HCT116 (cell line): Measurements from ENCODE around the gene KCNQ1OT1. TPM values are rescaled to one million over a fixed set of nuclear protein-coding genes. Genes with fewer than 3 reads are reported as not detected.

Experiments used
- ATAC-seq: fragments of 200-7000 bp; cut with Tn5 transposase; 2 replicates; pipeline ENCODE4 v1.9.1; 2020; ENCODE audit warnings: mild to moderate bottlenecking, moderate library complexity
- BruUV-seq: library from RNA; stranded (reverse); fragments of 400-500 nt; replicated peaks from 2 replicates; lab custom pipeline; 2021; lab: Mats Ljungman, UMichigan
- CTCF ChIA-PET: fragments of 300-600 bp; sonication (Branson Sonifier 250); formaldehyde crosslinking; loops from one replicate; lab custom pipeline; 2021; ENCODE audit warnings: antibody characterized with exemption; lab: Charles Lee
- POLR2A ChIA-PET: fragments of 300-600, 350-600 bp; sonication (Branson Sonifier 250); formaldehyde crosslinking; loops from one replicate; lab custom pipeline; 2021; ENCODE audit warnings: antibody characterized with exemption; lab: Charles Lee
- RAD21 ChIA-PET, 2 experiments: fragments of 300-600 bp; sonication (Branson Sonifier 250); formaldehyde crosslinking; loops; one replicate each; lab custom pipeline; 2023; ENCODE audit warnings: low total read pairs in 2 of 2; ENCODE audit not compliant: uncharacterized antibody in 2 of 2, unreplicated experiment in 2 of 2, low non-redundant PET in 1 of 2; lab: Charles Lee
- DNase-seq: peaks from one replicate; pipeline ENCODE4 v3.0.0-alpha.2; 2010; ENCODE audit warnings: low read depth, low spot score
- H2AFZ ChIP-seq: fragments of 200-600 bp; shearing (Covaris generic), sonication (generic); 2 replicates; pipeline ENCODE4 v1.6.1; 2017; ENCODE audit warnings: low read depth, mixed run types, mixed read lengths, antibody characterized with exemption, low read length; ENCODE audit not compliant: poor library complexity, severe bottlenecking
- H3K27ac ChIP-seq: 2 replicates; pipeline ENCODE4 v1.5.1; 2012; ENCODE audit warnings: low read depth, low read length
- H3K27me3 ChIP-seq: fragments of 200-600 bp; sonication (generic); 2 replicates; pipeline ENCODE4 v1.6.1; 2016; ENCODE audit warnings: mixed run types, low read length, mixed read lengths; ENCODE audit not compliant: insufficient read depth
- H3K36me3 ChIP-seq, 2 experiments: fragments of 200-500 bp in 1 of 2; fragments of 200-600 bp in 1 of 2; sonication (Bioruptor generic) in 1 of 2; sonication (generic) in 1 of 2; 2 replicates each; pipeline versions ENCODE4 v1.5.1 to v1.6.1; 2014 to 2016; ENCODE audit warnings: low read length in 2 of 2, inconsistent platforms in 1 of 2, mixed read lengths in 1 of 2, mixed run types in 1 of 2; ENCODE audit not compliant: insufficient read depth in 2 of 2, control insufficient read depth in 1 of 2
- H3K4me1 ChIP-seq, 2 experiments: fragments of 200-600 bp in 1 of 2; sonication (generic) in 1 of 2; 2 replicates each; pipeline versions ENCODE4 v1.5.1 to v1.6.1; 2012 to 2017; ENCODE audit warnings: low read length in 2 of 2, inconsistent platforms in 1 of 2, mild to moderate bottlenecking in 1 of 2, mixed read lengths in 1 of 2, mixed run types in 1 of 2, moderate library complexity in 1 of 2; ENCODE audit not compliant: insufficient read depth in 2 of 2, control insufficient read depth in 1 of 2
- H3K4me2 ChIP-seq: fragments of 200-600 bp; sonication (generic); 2 replicates; pipeline ENCODE4 v1.6.1; 2017; ENCODE audit warnings: mixed run types, low read length, mixed read lengths
- H3K4me3 ChIP-seq, 2 experiments: fragments of 200-600 bp in 1 of 2; sonication (generic) in 1 of 2; replicated peaks in 1 of 2; 2 replicates each; pipeline ENCODE4 v1.5.1; 2011 to 2016; ENCODE audit warnings: low read length in 2 of 2, control low read depth in 1 of 2, low read depth in 1 of 2, mild to moderate bottlenecking in 1 of 2, mixed read lengths in 1 of 2, mixed run types in 1 of 2
- H3K79me2 ChIP-seq: fragments of 200-600 bp; sonication (generic); 2 replicates; pipeline ENCODE4 v1.6.1; 2017; ENCODE audit warnings: mild to moderate bottlenecking, mixed run types, low read length, moderate library complexity, mixed read lengths; ENCODE audit not compliant: insufficient read depth
- H3K9ac ChIP-seq: fragments of 200-600 bp; sonication (generic); 2 replicates; pipeline ENCODE4 v1.6.1; 2016; ENCODE audit warnings: low read length, mixed read lengths
- H3K9me2 ChIP-seq: fragments of 200-600 bp; sonication (generic), shearing (Covaris generic); 2 replicates; pipeline ENCODE4 v1.6.1; 2017; ENCODE audit warnings: mixed run types, mild to moderate bottlenecking, moderate library complexity; ENCODE audit not compliant: insufficient read depth
- H3K9me3 ChIP-seq, 2 experiments: fragments of 200-500 bp in 1 of 2; fragments of 200-600 bp in 1 of 2; sonication (Bioruptor generic) in 1 of 2; sonication (generic) in 1 of 2; 2 replicates each; pipeline ENCODE4 v1.6.1; 2014 to 2017; ENCODE audit warnings: low read length in 2 of 2, mixed read lengths in 2 of 2, inconsistent platforms in 1 of 2, low read depth in 1 of 2, mild to moderate bottlenecking in 1 of 2, mixed run types in 1 of 2, moderate library complexity in 1 of 2; ENCODE audit not compliant: control insufficient read depth in 1 of 2, insufficient read depth in 1 of 2
- H4K20me1 ChIP-seq: fragments of 200-600 bp; sonication (generic), shearing (Covaris generic); 2 replicates; pipeline ENCODE4 v1.6.1; 2017; ENCODE audit warnings: mixed run types, mild to moderate bottlenecking, moderate library complexity; ENCODE audit not compliant: insufficient read depth
- CBX3 ChIP-seq: IDR thresholded peaks from 2 replicates; pipeline ENCODE4 v1.6.1; 2012; ENCODE audit warnings: low read depth
- CEBPB ChIP-seq: IDR thresholded peaks from 2 replicates; pipeline ENCODE4 v1.6.1; 2012; ENCODE audit warnings: low read depth
- EGR1 ChIP-seq: IDR thresholded peaks from 2 replicates; pipeline ENCODE4 v1.6.1; 2012; ENCODE audit warnings: low read depth
- ELF1 ChIP-seq: IDR thresholded peaks from 2 replicates; pipeline ENCODE4 v1.6.1; 2012; ENCODE audit warnings: low read depth, borderline replicate concordance
- EZH2 ChIP-seq: fragments of 200-600 bp; sonication (generic); IDR thresholded peaks from 2 replicates; pipeline ENCODE4 v1.6.1; 2017; ENCODE audit warnings: antibody characterized with exemption, mixed run types
- EZH2phosphoT487 ChIP-seq: fragments of 200-600 bp; IDR thresholded peaks from 2 replicates; pipeline ENCODE4 v1.6.1; 2018; ENCODE audit warnings: antibody characterized with exemption, borderline replicate concordance
- POLR2A ChIP-seq: IDR thresholded peaks from 2 replicates; pipeline ENCODE4 v1.7.0; 2011; ENCODE audit warnings: borderline replicate concordance; ENCODE audit not compliant: insufficient read depth, insufficient read length; ENCODE audit errors: extremely low read depth
- POLR2AphosphoS5 ChIP-seq: IDR thresholded peaks from 2 replicates; pipeline ENCODE4 v1.6.1; 2011; ENCODE audit warnings: mild to moderate bottlenecking, low read depth, low read length, moderate library complexity
- RAD21 ChIP-seq: IDR thresholded peaks from 2 replicates; pipeline ENCODE4 v1.6.1; 2012; ENCODE audit warnings: low read depth, mild to moderate bottlenecking
- SIN3A ChIP-seq: IDR thresholded peaks from 2 replicates; pipeline ENCODE4 v1.6.1; 2012; ENCODE audit warnings: low read depth
- TCF7L2 ChIP-seq: IDR thresholded peaks from 2 replicates; pipeline ENCODE4 v1.7.0; 2011; ENCODE audit warnings: borderline replicate concordance, inconsistent platforms; ENCODE audit not compliant: insufficient read depth, insufficient read length; ENCODE audit errors: extremely low read depth
- YY1 ChIP-seq: IDR thresholded peaks from 2 replicates; pipeline ENCODE4 v1.6.1; 2011; ENCODE audit warnings: low read length, low read depth, moderate library complexity, mild to moderate bottlenecking; ENCODE audit not compliant: insufficient replicate concordance; ENCODE audit errors: extremely low read depth
- ZFX ChIP-seq: fragments of 450-650 bp; IDR thresholded peaks from 2 replicates; pipeline ENCODE4 v1.6.1; 2017
- ZNF274 ChIP-seq: fragments of 200-500 bp; sonication (Bioruptor generic); IDR thresholded peaks from 2 replicates; pipeline ENCODE4 v1.6.1; 2014; ENCODE audit warnings: mild to moderate bottlenecking, low read depth, low read length, inconsistent platforms
- intact Hi-C: fragments of 100-400 bp; cut with micrococcal nuclease; formaldehyde crosslinking; loops from 2 replicates; pipeline ENCODE4 v1.10.0; 2022
- total RNA-seq: library from RNA; stranded (reverse); gene quantifications from one replicate; pipeline ENCODE4 v1.2.1, GENCODE V29; 2021; ENCODE audit not compliant: unreplicated experiment
- TF ChIP-seq, protein P1 (sequence below): IDR thresholded peaks from 2 replicates; pipeline ENCODE4 v1.6.1; 2011; ENCODE audit warnings: mild to moderate bottlenecking, low read length, moderate library complexity; ENCODE audit not compliant: insufficient replicate concordance; ENCODE audit errors: extremely low read depth
- TF ChIP-seq, protein P2 (sequence below), 3 experiments: fragments of 200-600 bp in 1 of 3; sonication (generic) in 1 of 3; IDR thresholded peaks in 2 of 3; conservative IDR thresholded peaks in 1 of 3; 2 replicates each; pipeline ENCODE4 v1.5.1; 2012 to 2017; ENCODE audit warnings: low read depth in 2 of 3, low read length in 2 of 3, antibody characterized with exemption in 1 of 3, borderline replicate concordance in 1 of 3, control low read depth in 1 of 3, mild to moderate bottlenecking in 1 of 3, mixed read lengths in 1 of 3, mixed run types in 1 of 3, moderate library complexity in 1 of 3; ENCODE audit not compliant: insufficient read depth in 1 of 3
- TF ChIP-seq, protein P3 (sequence below): IDR thresholded peaks from 2 replicates; pipeline ENCODE4 v1.6.1; 2012
- TF ChIP-seq, protein P4 (sequence below): IDR thresholded peaks from 2 replicates; pipeline ENCODE4 v1.6.1; 2012

The KCNQ1OT1 gene
- total RNA-seq, 1 experiment from 2014 or later = 1.1 TPM

DNA sequence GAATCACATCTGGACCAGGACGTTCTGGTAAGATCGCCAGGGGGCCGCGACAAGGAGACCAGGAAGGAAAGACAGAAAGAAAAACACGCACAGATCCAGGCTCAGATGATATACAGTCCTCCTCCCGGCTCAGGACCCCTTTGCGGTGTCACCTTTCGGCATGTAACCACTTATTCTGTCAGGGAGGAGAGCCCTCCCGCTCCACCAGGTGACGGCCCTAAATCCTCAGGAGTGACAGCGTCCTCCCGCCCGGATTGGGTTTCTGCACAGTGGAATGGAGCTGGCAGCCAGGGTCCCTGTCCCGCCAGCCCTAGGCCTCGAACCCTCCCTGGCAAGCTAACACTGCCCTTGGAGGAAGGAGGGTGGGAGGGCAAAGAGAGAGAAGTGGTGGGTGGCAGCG lies 24.3 kb upstream of the KCNQ1OT1 start (continued):
- no peak for TF ChIP-seq EGR1
- TF ChIP-seq EZH2 = no peak
- TF ChIP-seq YY1 = no peak
- no peak for TF ChIP-seq CEBPB
- TF ChIP-seq, all 23 proteins: peak for 0

DNA sequence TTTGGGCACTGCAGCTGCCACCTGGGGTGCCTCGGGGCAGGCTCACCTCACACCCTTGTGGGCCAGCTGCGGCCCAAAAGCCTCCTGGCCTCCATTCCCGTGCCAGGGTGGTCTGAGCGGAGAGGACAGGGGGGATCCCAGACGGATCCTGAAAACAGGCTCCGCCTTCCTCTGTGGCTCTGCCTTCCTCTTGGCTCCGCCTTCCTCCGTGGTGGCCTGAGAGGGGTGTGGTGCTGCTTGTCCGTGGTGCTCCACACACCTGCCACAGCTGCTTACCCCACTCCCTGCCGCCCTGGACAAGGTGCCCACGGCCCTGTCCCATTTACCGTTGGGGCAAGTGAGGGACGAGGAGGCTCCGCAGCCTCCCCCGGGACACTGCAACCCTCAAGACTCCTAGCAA lies 23.2 kb upstream of the KCNQ1OT1 start:
- ATAC-seq = peak; percentile 63
- CTCF ChIA-PET = no interaction called here
- TF ChIP-seq ZFX = no peak
- TF ChIP-seq ZNF274 = no peak
- TF ChIP-seq EZH2 = no peak
- TF ChIP-seq, protein P1, sequence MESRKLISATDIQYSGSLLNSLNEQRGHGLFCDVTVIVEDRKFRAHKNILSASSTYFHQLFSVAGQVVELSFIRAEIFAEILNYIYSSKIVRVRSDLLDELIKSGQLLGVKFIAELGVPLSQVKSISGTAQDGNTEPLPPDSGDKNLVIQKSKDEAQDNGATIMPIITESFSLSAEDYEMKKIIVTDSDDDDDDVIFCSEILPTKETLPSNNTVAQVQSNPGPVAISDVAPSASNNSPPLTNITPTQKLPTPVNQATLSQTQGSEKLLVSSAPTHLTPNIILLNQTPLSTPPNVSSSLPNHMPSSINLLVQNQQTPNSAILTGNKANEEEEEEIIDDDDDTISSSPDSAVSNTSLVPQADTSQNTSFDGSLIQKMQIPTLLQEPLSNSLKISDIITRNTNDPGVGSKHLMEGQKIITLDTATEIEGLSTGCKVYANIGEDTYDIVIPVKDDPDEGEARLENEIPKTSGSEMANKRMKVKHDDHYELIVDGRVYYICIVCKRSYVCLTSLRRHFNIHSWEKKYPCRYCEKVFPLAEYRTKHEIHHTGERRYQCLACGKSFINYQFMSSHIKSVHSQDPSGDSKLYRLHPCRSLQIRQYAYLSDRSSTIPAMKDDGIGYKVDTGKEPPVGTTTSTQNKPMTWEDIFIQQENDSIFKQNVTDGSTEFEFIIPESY = no peak
- no peak for TF ChIP-seq YY1
- TF ChIP-seq POLR2A = no peak
- TF ChIP-seq, protein P2, sequence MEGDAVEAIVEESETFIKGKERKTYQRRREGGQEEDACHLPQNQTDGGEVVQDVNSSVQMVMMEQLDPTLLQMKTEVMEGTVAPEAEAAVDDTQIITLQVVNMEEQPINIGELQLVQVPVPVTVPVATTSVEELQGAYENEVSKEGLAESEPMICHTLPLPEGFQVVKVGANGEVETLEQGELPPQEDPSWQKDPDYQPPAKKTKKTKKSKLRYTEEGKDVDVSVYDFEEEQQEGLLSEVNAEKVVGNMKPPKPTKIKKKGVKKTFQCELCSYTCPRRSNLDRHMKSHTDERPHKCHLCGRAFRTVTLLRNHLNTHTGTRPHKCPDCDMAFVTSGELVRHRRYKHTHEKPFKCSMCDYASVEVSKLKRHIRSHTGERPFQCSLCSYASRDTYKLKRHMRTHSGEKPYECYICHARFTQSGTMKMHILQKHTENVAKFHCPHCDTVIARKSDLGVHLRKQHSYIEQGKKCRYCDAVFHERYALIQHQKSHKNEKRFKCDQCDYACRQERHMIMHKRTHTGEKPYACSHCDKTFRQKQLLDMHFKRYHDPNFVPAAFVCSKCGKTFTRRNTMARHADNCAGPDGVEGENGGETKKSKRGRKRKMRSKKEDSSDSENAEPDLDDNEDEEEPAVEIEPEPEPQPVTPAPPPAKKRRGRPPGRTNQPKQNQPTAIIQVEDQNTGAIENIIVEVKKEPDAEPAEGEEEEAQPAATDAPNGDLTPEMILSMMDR (IDR thresholded peaks at IDR 0.05 in 2 of 3, conservative IDR thresholded peaks at IDR 0.05 in 1 of 3; ENCODE audit: borderline replicate concordance in 1 of 3, insufficient read depth in 1 of 3, low read depth in 2 of 3, low read length in 2 of 3) = no peak
- no peak for TF ChIP-seq POLR2AphosphoS5
- TF ChIP-seq RAD21 = no peak
- no peak for TF ChIP-seq EZH2phosphoT487
- TF ChIP-seq, protein P3, sequence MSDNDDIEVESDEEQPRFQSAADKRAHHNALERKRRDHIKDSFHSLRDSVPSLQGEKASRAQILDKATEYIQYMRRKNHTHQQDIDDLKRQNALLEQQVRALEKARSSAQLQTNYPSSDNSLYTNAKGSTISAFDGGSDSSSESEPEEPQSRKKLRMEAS = no peak
- TF ChIP-seq TCF7L2 = no peak
- TF ChIP-seq EGR1 = no peak
- TF ChIP-seq ELF1 = no peak
- TF ChIP-seq, protein P4, sequence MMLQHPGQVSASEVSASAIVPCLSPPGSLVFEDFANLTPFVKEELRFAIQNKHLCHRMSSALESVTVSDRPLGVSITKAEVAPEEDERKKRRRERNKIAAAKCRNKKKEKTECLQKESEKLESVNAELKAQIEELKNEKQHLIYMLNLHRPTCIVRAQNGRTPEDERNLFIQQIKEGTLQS = no peak
- TF ChIP-seq SIN3A = no peak
- TF ChIP-seq CBX3 = no peak

More for the DNA sequence above, 23.2 kb upstream of the KCNQ1OT1 start:
- H3K9ac ChIP-seq = no peak overlapping the region
- H3K27ac ChIP-seq = no peak overlapping the region
- H3K4me1 ChIP-seq = no peaks in the 10 kb centered on the region
- H3K4me2 ChIP-seq = no peak overlapping the region
- no peaks in the 10 kb centered on the region for H3K9me3 ChIP-seq
- ChIA-PET POLR2A (no interaction called here), RAD21 (no interaction called here)
- no peaks in the 10 kb centered on the region for H4K20me1 ChIP-seq
- H3K4me3 ChIP-seq = no peak overlapping the region
- intact Hi-C loops = no loop called here
- H3K36me3 ChIP-seq = no peaks in the 10 kb centered on the region
- no peak for DNase-seq
- H3K79me2 ChIP-seq = no peaks in the 10 kb centered on the region
- no peak overlapping the region for H2AFZ ChIP-seq
- no peaks in the 10 kb centered on the region for H3K9me2 ChIP-seq
- no peaks in the 10 kb centered on the region for H3K27me3 ChIP-seq
- BruUV-seq = no TSS peak
